H9 (cell line): ENCODE results near the gene MSANTD1. TPM values are rescaled to one million over a fixed set of nuclear protein-coding genes. Genes with fewer than 3 reads are reported as not detected.

Experiments
- DNase-seq: peaks from one replicate; pipeline ENCODE4 v3.0.0-alpha.2; 2017
- H2AFZ ChIP-seq: one replicate; pipeline ENCODE4 v1.6.1; 2013; ENCODE audit warnings: mild to moderate bottlenecking, low read length, control low read depth, moderate library complexity
- H2AK5ac ChIP-seq: 2 replicates; pipeline ENCODE4 v1.6.1; 2013; ENCODE audit warnings: low read length, control low read depth, mixed read lengths; ENCODE audit not compliant: insufficient read length
- H2BK120ac ChIP-seq: one replicate; pipeline ENCODE4 v1.6.1; 2013; ENCODE audit warnings: low read depth, mild to moderate bottlenecking, low read length, control low read depth, inconsistent platforms; ENCODE audit not compliant: poor library complexity, severe bottlenecking
- H2BK12ac ChIP-seq: 2 replicates; pipeline ENCODE4 v1.6.1; 2013; ENCODE audit warnings: low read length, control low read depth, mixed read lengths, low read depth; ENCODE audit not compliant: insufficient read length
- H2BK15ac ChIP-seq: 2 replicates; pipeline ENCODE4 v1.6.1; 2013; ENCODE audit warnings: low read depth, low read length, control low read depth
- H2BK20ac ChIP-seq: one replicate; pipeline ENCODE4 v1.6.1; 2013; ENCODE audit warnings: low read depth, mild to moderate bottlenecking, low read length, control low read depth, inconsistent platforms; ENCODE audit not compliant: poor library complexity, severe bottlenecking
- H2BK5ac ChIP-seq: 2 replicates; pipeline ENCODE4 v1.6.1; 2013; ENCODE audit warnings: low read length, control low read depth, mixed read lengths; ENCODE audit not compliant: insufficient read length
- H3K14ac ChIP-seq: 2 replicates; pipeline ENCODE4 v1.6.1; 2013; ENCODE audit warnings: low read length, control low read depth; ENCODE audit not compliant: insufficient read depth
- H3K18ac ChIP-seq: 2 replicates; pipeline ENCODE4 v1.6.1; 2013; ENCODE audit warnings: low read depth, mild to moderate bottlenecking, mixed read lengths, low read length, control low read depth; ENCODE audit not compliant: insufficient read length
- H3K23ac ChIP-seq: 2 replicates; pipeline ENCODE4 v1.6.1; 2013; ENCODE audit warnings: low read length, control low read depth, mixed read lengths, low read depth; ENCODE audit not compliant: insufficient read length
- H3K23me2 ChIP-seq: 2 replicates; pipeline ENCODE4 v1.6.1; 2013; ENCODE audit warnings: low read depth, mild to moderate bottlenecking, mixed read lengths, low read length, control low read depth; ENCODE audit not compliant: insufficient read length, poor library complexity, severe bottlenecking
- H3K27ac ChIP-seq: 2 replicates; pipeline ENCODE4 v1.5.1; 2013; ENCODE audit warnings: low read length, control low read depth, mixed read lengths, low read depth; ENCODE audit not compliant: insufficient read length
- H3K27me3 ChIP-seq: 2 replicates; pipeline ENCODE4 v1.6.1; 2013; ENCODE audit warnings: low read length, control low read depth, inconsistent platforms; ENCODE audit not compliant: insufficient read depth
- H3K4ac ChIP-seq: 2 replicates; pipeline ENCODE4 v1.6.1; 2013; ENCODE audit warnings: low read depth, mild to moderate bottlenecking, control low read depth, inconsistent platforms, low read length, moderate library complexity
- H3K4me1 ChIP-seq: 2 replicates; pipeline ENCODE4 v1.6.1; 2013; ENCODE audit warnings: low read length, control low read depth, inconsistent platforms; ENCODE audit not compliant: insufficient read depth
- H3K4me2 ChIP-seq: 2 replicates; pipeline ENCODE4 v1.6.1; 2013; ENCODE audit warnings: low read length, control low read depth, mixed read lengths; ENCODE audit not compliant: insufficient read length, insufficient read depth
- H3K56ac ChIP-seq: 2 replicates; pipeline ENCODE4 v1.6.1; 2013; ENCODE audit warnings: low read depth, mild to moderate bottlenecking, mixed read lengths, low read length, control low read depth; ENCODE audit not compliant: insufficient read length
- H3K79me1 ChIP-seq: 2 replicates; pipeline ENCODE4 v1.6.1; 2013; ENCODE audit warnings: low read depth, mild to moderate bottlenecking, moderate library complexity, low read length, control low read depth, inconsistent platforms; ENCODE audit not compliant: insufficient read depth, poor library complexity, severe bottlenecking
- H3K79me2 ChIP-seq: 2 replicates; pipeline ENCODE4 v1.6.1; 2013; ENCODE audit warnings: low read length, control low read depth, inconsistent platforms; ENCODE audit not compliant: insufficient read depth
- H3K9ac ChIP-seq: 2 replicates; pipeline ENCODE4 v1.6.1; 2013; ENCODE audit warnings: low read length, control low read depth, mixed read lengths; ENCODE audit not compliant: insufficient read length; ENCODE audit errors: extremely low read depth
- H3K9me3 ChIP-seq: one replicate; pipeline ENCODE4 v1.6.1; 2013; ENCODE audit warnings: low read depth, low read length, inconsistent platforms; ENCODE audit not compliant: control insufficient read depth
- H3T11ph ChIP-seq: one replicate; pipeline ENCODE4 v1.6.1; 2013; ENCODE audit warnings: mild to moderate bottlenecking, low read length, control low read depth, inconsistent platforms
- H4K20me1 ChIP-seq: one replicate; pipeline ENCODE4 v1.6.1; 2013; ENCODE audit not compliant: control insufficient read depth, insufficient read length, insufficient read depth
- H4K5ac ChIP-seq: 2 replicates; pipeline ENCODE4 v1.6.1; 2013; ENCODE audit warnings: low read depth, mild to moderate bottlenecking, mixed read lengths, low read length, control low read depth; ENCODE audit not compliant: insufficient read length
- H4K8ac ChIP-seq: replicated peaks from 2 replicates; pipeline ENCODE4 v1.6.1; 2013; ENCODE audit warnings: low read length, control low read depth, mixed read lengths, low read depth; ENCODE audit not compliant: insufficient read length
- H4K91ac ChIP-seq: 2 replicates; pipeline ENCODE4 v1.6.1; 2013; ENCODE audit warnings: low read depth, mild to moderate bottlenecking, moderate library complexity, mixed read lengths, low read length, control low read depth; ENCODE audit not compliant: insufficient read length
- H3K27ac Mint-ChIP-seq, 3 experiments: 2 replicates in 2 of 3; 3 replicates in 1 of 3; pipeline ENCODE4 v1.8.0; 2020 to 2021; ENCODE audit warnings: mixed read lengths in 3 of 3, mild to moderate bottlenecking in 1 of 3, moderate library complexity in 1 of 3
- H3K27me3 Mint-ChIP-seq: 2 replicates; pipeline ENCODE4 v1.8.0; 2021; ENCODE audit warnings: low read depth, mild to moderate bottlenecking, moderate library complexity, mixed read lengths
- H3K36me3 Mint-ChIP-seq, 3 experiments: 2 replicates in 2 of 3; 3 replicates in 1 of 3; pipeline ENCODE4 v1.8.0; 2020 to 2021; ENCODE audit warnings: low read depth in 3 of 3, mixed read lengths in 3 of 3; ENCODE audit not compliant: insufficient read depth in 1 of 3
- H3K4me1 Mint-ChIP-seq, 2 experiments: 2 replicates each; pipeline ENCODE4 v1.8.0; 2020; ENCODE audit warnings: mixed read lengths in 2 of 2
- H3K4me3 Mint-ChIP-seq, 2 experiments: 2 replicates in 1 of 2; 3 replicates in 1 of 2; pipeline ENCODE4 v1.8.0; 2020 to 2021; ENCODE audit warnings: mild to moderate bottlenecking in 2 of 2, mixed read lengths in 2 of 2, moderate library complexity in 1 of 2
- H3K9me3 Mint-ChIP-seq, 2 experiments: 2 replicates in 1 of 2; 3 replicates in 1 of 2; pipeline ENCODE4 v1.8.0; 2020; ENCODE audit warnings: mild to moderate bottlenecking in 2 of 2, mixed read lengths in 2 of 2, moderate library complexity in 1 of 2
- WGBS: extraction: QIAGEN DNeasy Blood & Tissue Kit; methylation state at CpG from one replicate; pipeline ENCODE4 v1.1.7; 2013; ENCODE audit warnings: missing lambda C conversion rate, low lambda C conversion rate, mixed read lengths; ENCODE audit not compliant: insufficient read length; ENCODE audit errors: extremely low coverage; 5-methylcytosine and 5-hydroxymethylcytosine counted together
- total RNA-seq: library from RNA; stranded (reverse); gene quantifications from 2 replicates; pipeline ENCODE4 v1.2.1, GENCODE V29; 2021
- TF ChIP-seq, protein P1 (sequence below): fragments of 200-600 bp; sonication (generic); conservative IDR thresholded peaks from 3 replicates; pipeline ENCODE4 v1.8.0; 2021; ENCODE audit warnings: antibody characterized with exemption, mild to moderate bottlenecking

Gene MSANTD1
- total RNA-seq, 1 experiment from 2014 or later = 0.83 TPM

DNA sequence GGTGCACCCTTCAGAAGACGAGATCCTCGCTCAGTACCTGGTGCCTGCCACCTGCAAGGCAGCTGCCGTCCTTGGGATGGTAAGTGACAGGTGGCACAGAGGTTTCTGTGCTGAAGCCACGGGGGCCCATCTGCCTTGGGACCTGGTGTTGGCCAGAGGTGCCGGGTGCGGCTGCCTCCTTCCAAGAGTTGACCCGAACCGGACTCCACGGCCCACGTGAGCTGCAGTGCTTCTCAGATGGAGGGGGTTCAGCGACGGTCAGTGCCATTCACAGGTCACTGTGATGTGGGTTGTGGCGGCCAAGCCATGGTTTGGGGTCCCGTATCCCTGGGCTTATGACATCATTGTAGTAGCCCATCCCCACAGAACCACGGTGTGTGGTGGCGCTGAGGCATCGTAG lies 19.0 kb upstream of the MSANTD1 start:
- Histone ChIP-seq H4K20me1 (peaks cover 5% of the 10 kb centered on the region), H4K8ac (no peak overlapping the region), H3K14ac (no peak overlapping the region), H3K9me3 (no peaks in the 10 kb centered on the region), H3K79me1 (no peaks in the 10 kb centered on the region), H3K27ac (no peak overlapping the region), H2AFZ (no peak overlapping the region), H2AK5ac (no peak overlapping the region), H2BK5ac (no peak overlapping the region), H3T11ph (no peak overlapping the region), H3K23ac (no peak overlapping the region), H4K5ac (no peak overlapping the region), H3K4me1 (no peaks in the 10 kb centered on the region), H2BK120ac (no peak overlapping the region), H3K9ac (no peak overlapping the region), H2BK20ac (no peak overlapping the region), H3K79me2 (no peaks in the 10 kb centered on the region), H3K18ac (no peak overlapping the region), H3K4me2 (no peak overlapping the region), H3K56ac (no peak overlapping the region), H3K4ac (no peak overlapping the region), H2BK15ac (no peak overlapping the region), H4K91ac (no peak overlapping the region), H3K27me3 (no peaks in the 10 kb centered on the region), H3K23me2 (no peaks in the 10 kb centered on the region), H2BK12ac (no peak overlapping the region)
- Mint-ChIP-seq H3K4me1 (no peaks in the 10 kb centered on the region), H3K27ac (no peak overlapping the region), H3K27me3 (peaks cover 11% of the 10 kb centered on the region), H3K36me3 (peaks cover 60 to 74% (median 67%) of the 10 kb centered on the region in 3 experiments), H3K9me3 (peaks cover 3 to 7% of the 10 kb centered on the region in 2 experiments; a peak in 3 of 5 replicates), H3K4me3 (no peak overlapping the region)
- no peak for DNase-seq
- WGBS = no CpG with 5 or more reads among the region's 17 CpGs
- TF ChIP-seq, protein P1, sequence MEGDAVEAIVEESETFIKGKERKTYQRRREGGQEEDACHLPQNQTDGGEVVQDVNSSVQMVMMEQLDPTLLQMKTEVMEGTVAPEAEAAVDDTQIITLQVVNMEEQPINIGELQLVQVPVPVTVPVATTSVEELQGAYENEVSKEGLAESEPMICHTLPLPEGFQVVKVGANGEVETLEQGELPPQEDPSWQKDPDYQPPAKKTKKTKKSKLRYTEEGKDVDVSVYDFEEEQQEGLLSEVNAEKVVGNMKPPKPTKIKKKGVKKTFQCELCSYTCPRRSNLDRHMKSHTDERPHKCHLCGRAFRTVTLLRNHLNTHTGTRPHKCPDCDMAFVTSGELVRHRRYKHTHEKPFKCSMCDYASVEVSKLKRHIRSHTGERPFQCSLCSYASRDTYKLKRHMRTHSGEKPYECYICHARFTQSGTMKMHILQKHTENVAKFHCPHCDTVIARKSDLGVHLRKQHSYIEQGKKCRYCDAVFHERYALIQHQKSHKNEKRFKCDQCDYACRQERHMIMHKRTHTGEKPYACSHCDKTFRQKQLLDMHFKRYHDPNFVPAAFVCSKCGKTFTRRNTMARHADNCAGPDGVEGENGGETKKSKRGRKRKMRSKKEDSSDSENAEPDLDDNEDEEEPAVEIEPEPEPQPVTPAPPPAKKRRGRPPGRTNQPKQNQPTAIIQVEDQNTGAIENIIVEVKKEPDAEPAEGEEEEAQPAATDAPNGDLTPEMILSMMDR = no peak
